SK-N-SH (cell line): ENCODE data around the gene PKP4. TPM values are rescaled to one million over a fixed set of nuclear protein-coding genes. Genes with fewer than 3 reads are reported as not detected.
A peak's percentile ranks its signal among the peaks of the same experiment; 100 is the strongest.

Experiments used
- CTCF ChIA-PET: fragments of 300-600, 350-600 bp; formaldehyde crosslinking; extraction: SDS; loops from one replicate; lab custom pipeline; 2021; lab: Yijun Ruan, JAX
- POLR2A ChIA-PET: fragments of 350-600 bp; sonication (Branson Sonifier 250); formaldehyde crosslinking; extraction: SDS; loops from one replicate; lab custom pipeline; 2020; ENCODE audit warnings: antibody characterized with exemption, inconsistent platforms; lab: Yijun Ruan, JAX
- DNase-seq: peaks from one replicate; pipeline ENCODE4 v3.0.0; 2012
- H2AFZ ChIP-seq: fragments of 200-600 bp; sonication (generic); 2 replicates; pipeline ENCODE4 v1.8.1; 2016; ENCODE audit warnings: antibody characterized with exemption, mild to moderate bottlenecking, low read depth
- H3F3A ChIP-seq: fragments of 200-600 bp; sonication (generic); replicated peaks from 2 replicates; pipeline ENCODE3; 2016; ENCODE audit warnings: antibody characterized with exemption, mild to moderate bottlenecking; ENCODE audit not compliant: insufficient read depth
- H3K27ac ChIP-seq, 2 experiments: fragments of 200-500 bp in 1 of 2; fragments of 200-600 bp in 1 of 2; sonication (Bioruptor generic) in 1 of 2; sonication (generic), shearing (Covaris generic) in 1 of 2; 2 replicates each; pipeline versions ENCODE4 v1.5.1 to v1.6.1; 2014 to 2016; ENCODE audit warnings: low read depth in 2 of 2, inconsistent platforms in 1 of 2, low read length in 1 of 2, mild to moderate bottlenecking in 1 of 2, mixed read lengths in 1 of 2
- H3K27me3 ChIP-seq: fragments of 200-600 bp; sonication (generic), shearing (Covaris generic); 2 replicates; pipeline ENCODE4 v1.6.1; 2016; ENCODE audit warnings: mixed run types; ENCODE audit not compliant: insufficient read depth
- H3K36me3 ChIP-seq, 2 experiments: fragments of 200-500 bp in 1 of 2; fragments of 200-600 bp in 1 of 2; sonication (Bioruptor generic) in 1 of 2; sonication (generic) in 1 of 2; replicated peaks in 1 of 2; 2 replicates each; pipeline versions ENCODE3 to v1.5.1; 2014 to 2016; ENCODE audit warnings: low read length in 1 of 2, mild to moderate bottlenecking in 1 of 2; ENCODE audit not compliant: insufficient read depth in 2 of 2, control insufficient read depth in 1 of 2
- H3K4me1 ChIP-seq, 2 experiments: fragments of 200-500 bp in 1 of 2; fragments of 200-600 bp in 1 of 2; sonication (Bioruptor generic) in 1 of 2; sonication (generic), shearing (Covaris generic) in 1 of 2; 2 replicates each; pipeline versions ENCODE4 v1.5.1 to v1.6.1; 2014 to 2016; ENCODE audit warnings: low read depth in 1 of 2, low read length in 1 of 2, mixed run types in 1 of 2; ENCODE audit not compliant: insufficient read depth in 2 of 2, control insufficient read depth in 1 of 2
- H3K4me2 ChIP-seq: fragments of 200-600 bp; sonication (generic), shearing (Covaris generic); 2 replicates; pipeline ENCODE4 v1.6.1; 2017; ENCODE audit warnings: mixed run types
- H3K4me3 ChIP-seq, 2 experiments: fragments of 200-500 bp in 1 of 2; fragments of 200-600 bp in 1 of 2; sonication (Bioruptor generic) in 1 of 2; sonication (generic), shearing (Covaris generic) in 1 of 2; 2 replicates each; pipeline versions ENCODE4 v1.5.1 to v1.8.1; 2014 to 2016; ENCODE audit warnings: low read depth in 2 of 2, inconsistent platforms in 1 of 2, low read length in 1 of 2, mild to moderate bottlenecking in 1 of 2, mixed read lengths in 1 of 2, moderate library complexity in 1 of 2
- H3K79me2 ChIP-seq: fragments of 200-600 bp; sonication (generic); 2 replicates; pipeline ENCODE4 v1.8.1; 2017; ENCODE audit warnings: mild to moderate bottlenecking; ENCODE audit not compliant: insufficient read depth
- H3K9ac ChIP-seq: fragments of 200-600 bp; sonication (generic); 2 replicates; pipeline ENCODE4 v1.6.1; 2017; ENCODE audit warnings: mixed run types
- H3K9me2 ChIP-seq: fragments of 200-600 bp; sonication (generic); 2 replicates; pipeline ENCODE4 v1.6.1; 2017; ENCODE audit warnings: mixed run types
- H3K9me3 ChIP-seq: fragments of 200-600 bp; sonication (generic); 2 replicates; pipeline ENCODE4 v1.6.1; 2017; ENCODE audit warnings: mixed run types, mild to moderate bottlenecking, moderate library complexity
- H4K20me1 ChIP-seq: fragments of 200-600 bp; sonication (generic); 2 replicates; pipeline ENCODE4 v1.6.1; 2017; ENCODE audit warnings: mild to moderate bottlenecking, mixed run types; ENCODE audit not compliant: insufficient read depth
- CHD2 ChIP-seq: fragments of 150-350 bp; IDR thresholded peaks from 2 replicates; pipeline ENCODE4 v1.6.1; 2018; ENCODE audit warnings: low read length; ENCODE audit not compliant: partially characterized antibody
- FOXJ3 ChIP-seq: sonication (generic); formaldehyde crosslinking; IDR thresholded peaks from 2 replicates; pipeline ENCODE4 v1.5.1; 2020; ENCODE audit warnings: mild to moderate bottlenecking, missing genetic modification reagents
- FOXM1 ChIP-seq: IDR thresholded peaks from 2 replicates; pipeline ENCODE4 v1.4.0; 2012; ENCODE audit warnings: low read depth, mild to moderate bottlenecking
- GABPA ChIP-seq: IDR thresholded peaks from 2 replicates; pipeline ENCODE4 v1.4.0; 2012; ENCODE audit warnings: low read depth, mild to moderate bottlenecking
- GATA2 ChIP-seq: sonication (generic); formaldehyde crosslinking; IDR thresholded peaks from 2 replicates; pipeline ENCODE4 v1.5.0; 2020; ENCODE audit warnings: mild to moderate bottlenecking, missing genetic modification reagents
- RFX5 ChIP-seq: IDR thresholded peaks from 2 replicates; pipeline ENCODE4 v1.6.1; 2012; ENCODE audit warnings: mild to moderate bottlenecking, improper control_type of control experiment, low read length
- RXRA ChIP-seq: IDR thresholded peaks from 2 replicates; pipeline ENCODE4 v1.4.0; 2012; ENCODE audit warnings: low read depth, mild to moderate bottlenecking, borderline replicate concordance
- TAF1 ChIP-seq: IDR thresholded peaks from 2 replicates; pipeline ENCODE4 v1.6.1; 2012; ENCODE audit warnings: low read depth, mild to moderate bottlenecking, low read length, moderate library complexity, borderline replicate concordance
- TCF12 ChIP-seq: IDR thresholded peaks from 2 replicates; pipeline ENCODE4 v1.4.0; 2012
- YY1 ChIP-seq: IDR thresholded peaks from 2 replicates; pipeline ENCODE4 v1.4.0; 2012; ENCODE audit warnings: low read depth, mild to moderate bottlenecking
- WGBS: methylation state at CpG from one replicate; pipeline ENCODE4 v1.1.6; 2017; ENCODE audit warnings: low lambda C conversion rate; 5-methylcytosine and 5-hydroxymethylcytosine counted together
- polyA plus RNA-seq, 3 experiments: library from polyadenylated mRNA; depleted of rRNA; stranded (reverse); fragments of >200 nt; gene quantifications; 2 replicates each; pipeline ENCODE4 v1.2.3, GENCODE V29; 2012
- TF ChIP-seq, protein P1 (sequence below): fragments of 200-600 bp; sonication (generic); IDR thresholded peaks from 2 replicates; pipeline ENCODE4 v1.6.1; 2017; ENCODE audit warnings: antibody characterized with exemption, mild to moderate bottlenecking, moderate library complexity
- TF ChIP-seq, protein P2 (sequence below): IDR thresholded peaks from 2 replicates; pipeline ENCODE4 v1.6.1; 2012; ENCODE audit warnings: mild to moderate bottlenecking, low read depth, low read length, moderate library complexity
- TF ChIP-seq, protein P3 (sequence below): IDR thresholded peaks from 2 replicates; pipeline ENCODE4 v1.4.0; 2012; ENCODE audit warnings: low read depth

Gene PKP4
- polyA plus RNA-seq, 1 of the 3 experiments (the other 2 are of a cell fraction): 10.9 TPM

DNA sequence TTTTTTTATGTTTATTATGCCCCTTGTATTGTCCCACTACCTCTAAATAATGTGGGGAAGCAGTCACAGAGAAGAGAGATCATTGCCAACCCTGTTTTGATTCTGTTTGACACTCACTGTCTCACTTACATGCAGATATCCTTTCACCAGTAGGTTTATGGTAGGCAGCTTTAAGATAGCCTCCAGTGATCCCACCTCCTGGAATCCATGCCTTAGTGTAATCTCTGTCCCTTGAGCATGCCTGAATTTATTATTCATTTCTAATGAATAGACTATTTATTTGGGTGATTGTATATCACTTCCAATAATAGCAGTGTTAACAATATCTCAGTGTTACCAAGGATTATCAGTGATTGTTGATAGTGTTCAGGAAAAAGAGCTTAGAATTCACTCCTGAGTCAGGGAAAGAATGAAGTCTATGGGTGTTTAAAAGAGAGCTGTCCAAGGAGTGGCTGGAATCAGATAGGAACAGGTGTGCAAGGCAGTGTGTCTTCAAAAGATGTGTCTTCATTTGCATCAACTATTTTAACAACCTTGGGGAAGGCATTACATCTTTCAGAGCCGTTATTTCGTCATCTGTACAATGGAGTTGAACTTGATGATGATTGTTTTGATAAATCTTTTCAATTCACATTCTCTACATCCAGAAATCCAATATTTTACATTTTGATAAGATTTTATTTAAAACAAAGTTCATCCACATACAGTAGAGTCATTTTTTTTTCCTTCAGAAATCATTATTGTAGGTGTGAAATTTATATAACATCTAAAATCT, 31.9 kb downstream of the PKP4 start:
- H3K27me3 ChIP-seq: no peaks in the 10 kb centered on the region

DNA sequence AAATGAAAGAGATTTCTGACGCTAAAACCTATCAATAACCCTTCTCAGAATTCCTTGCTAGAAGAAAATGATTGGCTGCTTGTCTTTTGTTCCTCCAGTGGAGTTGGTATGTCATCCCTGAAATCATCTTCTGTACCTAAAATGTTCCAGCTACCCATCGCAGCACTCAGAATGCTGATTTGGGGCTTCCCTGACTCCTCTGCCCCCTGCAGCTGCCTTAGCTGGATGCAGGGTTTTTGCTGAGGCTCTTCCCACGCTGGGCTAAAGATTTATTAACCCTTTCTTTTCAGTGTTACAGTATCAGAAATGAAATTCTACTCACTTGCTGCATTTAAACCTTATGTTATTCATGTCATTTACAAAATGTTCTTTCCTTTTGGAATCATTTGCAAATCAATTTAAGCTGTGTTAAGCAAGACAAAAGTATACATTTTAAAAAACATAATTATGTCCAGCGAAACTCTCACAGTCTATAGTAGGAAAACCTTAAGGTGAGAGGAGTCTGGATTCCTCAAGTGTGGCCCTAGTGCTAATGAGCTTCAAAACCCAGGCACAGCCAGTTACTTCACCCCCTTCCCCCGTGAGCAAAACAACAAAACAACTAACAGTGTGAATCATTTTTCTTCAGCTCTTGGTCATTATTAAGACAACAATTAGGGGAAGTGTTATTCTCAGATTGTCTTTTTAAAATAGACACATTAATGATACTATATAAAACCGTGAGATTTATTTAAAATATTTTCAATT, 32.8 kb downstream of the PKP4 start:
- H4K20me1 ChIP-seq: no peaks in the 10 kb centered on the region
- no peak overlapping the region for H2AFZ ChIP-seq
- H3K36me3 ChIP-seq: no peaks in the 10 kb centered on the region
- H3K4me1 ChIP-seq: peaks cover 0 to 20% of the 10 kb centered on the region in 2 experiments; a peak in 2 of 4 replicates
- CTCF ChIA-PET: interaction anchor here (0.6 to 2.1 kb wide), 5 partner anchors 9 to 465 kb away, joined by 3 to 6 read pairs (median 4); no protein-coding TSS in a partner anchor
- no peak for TF ChIP-seq TAF1
- peaks cover 55% of the 10 kb centered on the region for H3K79me2 ChIP-seq
- peaks cover 6% of the 10 kb centered on the region for H3F3A ChIP-seq
- no peaks in the 10 kb centered on the region for H3K27me3 ChIP-seq
- no peaks in the 10 kb centered on the region for H3K9me2 ChIP-seq
- no peak overlapping the region for H3K9ac ChIP-seq
- peak; percentile 24 for DNase-seq
- H3K9me3 ChIP-seq: no peaks in the 10 kb centered on the region
- no peak overlapping the region for H3K27ac ChIP-seq
- no peak overlapping the region for H3K4me2 ChIP-seq
- POLR2A ChIA-PET: no interaction called here
- WGBS: 66% methylated on average over 6 of the region's 6 CpGs
- no peak overlapping the region for H3K4me3 ChIP-seq

More for the DNA sequence above, 31.9 kb downstream of the PKP4 start:
- H3K9ac ChIP-seq: no peak overlapping the region
- TF ChIP-seq GABPA (no peak), RFX5 (no peak), TCF12 (no peak), FOXJ3 (CRISPR knock-in tag) (no peak)
- TF ChIP-seq, all 33 proteins: peak for 0
- H3F3A ChIP-seq: peaks cover 4% of the 10 kb centered on the region
- H3K4me3 ChIP-seq: no peak overlapping the region
- no peaks in the 10 kb centered on the region for H3K9me3 ChIP-seq
- POLR2A ChIA-PET: no interaction called here
- no peaks in the 10 kb centered on the region for H4K20me1 ChIP-seq
- peaks cover 61% of the 10 kb centered on the region for H3K79me2 ChIP-seq
- peaks cover 0 to 20% of the 10 kb centered on the region in 2 experiments; a peak in 2 of 4 replicates for H3K4me1 ChIP-seq
- DNase-seq: no peak
- H3K36me3 ChIP-seq: no peaks in the 10 kb centered on the region
- 95% methylated on average over 2 of the region's 2 CpGs for WGBS
- H3K4me2 ChIP-seq: no peak overlapping the region
- CTCF ChIA-PET: interaction anchor here (0.6 to 1.4 kb wide), 2 partner anchors 11 to 27 kb away, joined by 3 to 6 read pairs; no protein-coding TSS in a partner anchor
- no peak overlapping the region for H2AFZ ChIP-seq
- no peaks in the 10 kb centered on the region for H3K9me2 ChIP-seq
- H3K27ac ChIP-seq: no peak overlapping the region

DNA sequence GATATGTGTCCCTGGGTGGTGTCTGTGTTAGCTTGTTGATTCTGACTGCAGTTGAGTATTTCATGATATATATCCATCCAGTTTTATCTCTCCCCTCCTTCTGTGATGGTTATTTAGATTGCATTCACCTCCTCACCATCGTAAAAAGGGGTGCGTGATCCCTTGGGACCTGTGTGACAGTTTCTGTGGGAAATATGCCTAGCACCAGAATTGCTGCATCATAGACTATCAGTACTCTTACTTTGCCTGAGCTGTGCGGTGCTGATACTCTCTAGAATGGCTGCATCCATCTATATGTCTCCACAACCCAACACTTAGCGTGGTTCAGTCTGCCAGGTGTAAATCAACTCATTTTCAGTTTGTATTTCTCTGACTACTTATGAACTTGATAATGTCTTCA, 34.3 kb downstream of the PKP4 start:
- Histone ChIP-seq H3K27me3 (no peaks in the 10 kb centered on the region), H3K4me1 (peaks cover 0 to 25% of the 10 kb centered on the region in 2 experiments; a peak in 2 of 4 replicates)
- TF ChIP-seq, protein P1, sequence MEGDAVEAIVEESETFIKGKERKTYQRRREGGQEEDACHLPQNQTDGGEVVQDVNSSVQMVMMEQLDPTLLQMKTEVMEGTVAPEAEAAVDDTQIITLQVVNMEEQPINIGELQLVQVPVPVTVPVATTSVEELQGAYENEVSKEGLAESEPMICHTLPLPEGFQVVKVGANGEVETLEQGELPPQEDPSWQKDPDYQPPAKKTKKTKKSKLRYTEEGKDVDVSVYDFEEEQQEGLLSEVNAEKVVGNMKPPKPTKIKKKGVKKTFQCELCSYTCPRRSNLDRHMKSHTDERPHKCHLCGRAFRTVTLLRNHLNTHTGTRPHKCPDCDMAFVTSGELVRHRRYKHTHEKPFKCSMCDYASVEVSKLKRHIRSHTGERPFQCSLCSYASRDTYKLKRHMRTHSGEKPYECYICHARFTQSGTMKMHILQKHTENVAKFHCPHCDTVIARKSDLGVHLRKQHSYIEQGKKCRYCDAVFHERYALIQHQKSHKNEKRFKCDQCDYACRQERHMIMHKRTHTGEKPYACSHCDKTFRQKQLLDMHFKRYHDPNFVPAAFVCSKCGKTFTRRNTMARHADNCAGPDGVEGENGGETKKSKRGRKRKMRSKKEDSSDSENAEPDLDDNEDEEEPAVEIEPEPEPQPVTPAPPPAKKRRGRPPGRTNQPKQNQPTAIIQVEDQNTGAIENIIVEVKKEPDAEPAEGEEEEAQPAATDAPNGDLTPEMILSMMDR: no peak
- TF ChIP-seq CHD2 (no peak), GATA2 (CRISPR knock-in tag) (no peak), YY1 (no peak), TCF12 (no peak), FOXM1 (no peak), RXRA (no peak), FOXJ3 (CRISPR knock-in tag) (no peak)
- TF ChIP-seq, protein P2, sequence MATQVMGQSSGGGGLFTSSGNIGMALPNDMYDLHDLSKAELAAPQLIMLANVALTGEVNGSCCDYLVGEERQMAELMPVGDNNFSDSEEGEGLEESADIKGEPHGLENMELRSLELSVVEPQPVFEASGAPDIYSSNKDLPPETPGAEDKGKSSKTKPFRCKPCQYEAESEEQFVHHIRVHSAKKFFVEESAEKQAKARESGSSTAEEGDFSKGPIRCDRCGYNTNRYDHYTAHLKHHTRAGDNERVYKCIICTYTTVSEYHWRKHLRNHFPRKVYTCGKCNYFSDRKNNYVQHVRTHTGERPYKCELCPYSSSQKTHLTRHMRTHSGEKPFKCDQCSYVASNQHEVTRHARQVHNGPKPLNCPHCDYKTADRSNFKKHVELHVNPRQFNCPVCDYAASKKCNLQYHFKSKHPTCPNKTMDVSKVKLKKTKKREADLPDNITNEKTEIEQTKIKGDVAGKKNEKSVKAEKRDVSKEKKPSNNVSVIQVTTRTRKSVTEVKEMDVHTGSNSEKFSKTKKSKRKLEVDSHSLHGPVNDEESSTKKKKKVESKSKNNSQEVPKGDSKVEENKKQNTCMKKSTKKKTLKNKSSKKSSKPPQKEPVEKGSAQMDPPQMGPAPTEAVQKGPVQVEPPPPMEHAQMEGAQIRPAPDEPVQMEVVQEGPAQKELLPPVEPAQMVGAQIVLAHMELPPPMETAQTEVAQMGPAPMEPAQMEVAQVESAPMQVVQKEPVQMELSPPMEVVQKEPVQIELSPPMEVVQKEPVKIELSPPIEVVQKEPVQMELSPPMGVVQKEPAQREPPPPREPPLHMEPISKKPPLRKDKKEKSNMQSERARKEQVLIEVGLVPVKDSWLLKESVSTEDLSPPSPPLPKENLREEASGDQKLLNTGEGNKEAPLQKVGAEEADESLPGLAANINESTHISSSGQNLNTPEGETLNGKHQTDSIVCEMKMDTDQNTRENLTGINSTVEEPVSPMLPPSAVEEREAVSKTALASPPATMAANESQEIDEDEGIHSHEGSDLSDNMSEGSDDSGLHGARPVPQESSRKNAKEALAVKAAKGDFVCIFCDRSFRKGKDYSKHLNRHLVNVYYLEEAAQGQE: no peak
- TF ChIP-seq, protein P3, sequence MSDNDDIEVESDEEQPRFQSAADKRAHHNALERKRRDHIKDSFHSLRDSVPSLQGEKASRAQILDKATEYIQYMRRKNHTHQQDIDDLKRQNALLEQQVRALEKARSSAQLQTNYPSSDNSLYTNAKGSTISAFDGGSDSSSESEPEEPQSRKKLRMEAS: no peak
- TF ChIP-seq, all 33 proteins: peak for 0

More for the DNA sequence above, 34.3 kb downstream of the PKP4 start:
- Histone ChIP-seq H3K27ac (no peak overlapping the region), H3K4me2 (no peak overlapping the region), H3K79me2 (peaks cover 47% of the 10 kb centered on the region), H3K36me3 (no peaks in the 10 kb centered on the region), H3F3A (peaks cover 10% of the 10 kb centered on the region), H3K4me3 (no peak overlapping the region), H3K9ac (no peak overlapping the region), H2AFZ (no peak overlapping the region), H4K20me1 (no peaks in the 10 kb centered on the region), H3K9me2 (no peaks in the 10 kb centered on the region), H3K9me3 (no peaks in the 10 kb centered on the region)
- no peak for DNase-seq
- ChIA-PET CTCF (interaction anchor here (2.1 kb wide), 1 partner anchor 263 kb away, joined by 4 read pairs; no protein-coding TSS in a partner anchor), POLR2A (no interaction called here)
- WGBS: 92% methylated on average over 4 of the region's 4 CpGs
